Lower leg skin (tissue), 4 donors: Measurements from ENCODE around the gene FBXO31. TPM values are rescaled to one million over a fixed set of nuclear protein-coding genes. Genes with fewer than 3 reads are reported as not detected.
"Not testable (repeated sequence)": the region's sequence is repeated elsewhere in the genome, so short reads cannot be mapped to it uniquely, and the experiment has no call there.

ENCODE experiments used
- DNase-seq, 2 donors: peaks; one replicate each; pipeline ENCODE4 v3.0.0-alpha.2; 2019; ENCODE audit warnings: low spot score in 2 of 2
- H3K4me3 ChIP-seq: fragments of 200-600 bp; sonication (generic); 2 replicates; pipeline ENCODE4 v1.5.1; 2017; ENCODE audit warnings: mild to moderate bottlenecking, low read depth; ENCODE audit not compliant: poor library complexity, severe bottlenecking
- POLR2A ChIP-seq, 2 donors: fragments of 450-650 bp; IDR thresholded peaks; one replicate each; pipeline ENCODE4 v1.6.1; 2016 to 2017; ENCODE audit warnings: antibody characterized with exemption in 2 of 2, mild to moderate bottlenecking in 1 of 2, moderate library complexity in 1 of 2
- WGBS, 2 donors: methylation state at CpG; one replicate each; pipeline ENCODE4 v1.1.5; 2018; 5-methylcytosine and 5-hydroxymethylcytosine counted together
- intact Hi-C: fragments of 100-400 bp; cut with DNase I; formaldehyde crosslinking; loops from one replicate; pipeline ENCODE4 v1.15.0; 2023; ENCODE audit warnings: low total_unique reads
- total RNA-seq, 4 donors: library from RNA; depleted of rRNA; stranded (reverse); fragments of >200 nt; gene quantifications; one replicate each; pipeline ENCODE4 v1.1.0, GENCODE V29; 2016
- TF ChIP-seq, protein P1 (sequence below), 3 donors: fragments of 450-650 bp; IDR thresholded peaks; one replicate each; pipeline ENCODE4 v1.5.1; 2016; ENCODE audit warnings: antibody characterized with exemption in 3 of 3, mild to moderate bottlenecking in 3 of 3, moderate library complexity in 2 of 3

Gene FBXO31
- total RNA-seq, 4 donors from 2014 or later = 64.3 to 127 (median 84.1) TPM

DNA sequence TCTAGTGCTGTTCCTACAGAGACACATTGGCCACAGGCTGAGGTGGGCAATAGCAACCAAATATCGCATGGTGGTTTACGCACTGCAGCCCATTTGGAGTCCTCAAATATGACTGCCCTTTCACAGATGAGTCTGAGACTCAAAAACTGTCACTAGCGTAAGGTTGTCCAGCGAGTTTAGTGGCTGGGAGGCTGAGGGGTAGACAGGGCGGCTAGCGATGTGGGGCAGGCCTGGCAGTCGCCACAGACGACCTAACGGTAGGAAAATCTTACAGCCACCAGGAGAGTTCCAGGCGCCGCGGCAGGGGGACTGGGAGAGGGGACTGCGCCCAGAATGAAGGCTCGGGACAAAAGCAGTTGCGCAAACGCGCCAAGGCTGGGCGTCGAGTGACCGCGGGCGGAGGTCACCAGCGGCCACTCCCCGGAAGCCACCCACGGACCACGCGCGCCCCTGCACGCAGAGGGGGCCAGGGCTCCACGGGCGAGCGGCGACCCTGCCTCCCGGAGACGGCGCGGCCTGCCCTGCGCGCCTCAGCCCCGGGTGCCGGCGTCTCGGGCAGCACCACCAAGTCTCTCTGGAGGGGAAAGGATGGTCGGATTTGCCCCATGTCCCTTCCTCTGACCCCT lies 7.9 kb upstream of the FBXO31 start:
- DNase-seq = peak; percentile 67 to 94
- intact Hi-C loops = no loop called here

DNA sequence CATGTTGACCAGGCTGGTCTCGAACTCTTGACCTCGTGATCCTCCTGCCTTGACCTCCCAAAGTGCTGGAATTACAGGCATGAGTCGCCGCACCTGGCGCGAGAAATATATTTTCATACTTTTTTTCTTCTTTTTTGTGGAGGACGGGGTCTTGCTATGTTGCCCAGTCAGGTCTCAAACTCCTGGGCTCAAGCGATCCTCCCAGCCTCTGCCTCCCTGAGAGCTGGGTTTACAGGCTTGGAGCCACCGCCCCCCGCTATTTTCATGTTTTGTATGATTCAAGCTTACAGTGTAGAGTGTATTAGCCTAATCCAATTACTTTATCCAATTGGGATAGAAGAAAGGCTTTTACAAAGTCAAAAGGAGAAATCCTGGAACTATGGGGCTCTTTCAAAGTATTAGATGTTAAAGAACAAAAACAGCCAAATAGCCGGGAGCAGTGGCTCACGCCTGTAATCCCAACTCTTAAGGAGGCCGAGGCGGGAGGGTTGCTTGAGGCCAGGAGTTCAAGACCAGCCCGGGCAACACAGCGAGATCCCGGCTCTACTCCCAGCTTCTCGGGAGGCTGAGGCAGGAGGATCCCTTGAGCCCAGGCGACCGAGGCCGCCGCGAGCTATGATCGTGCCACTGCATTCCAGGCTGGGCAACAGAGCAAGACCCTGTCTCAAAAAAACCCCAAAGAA lies 7.2 kb upstream of the FBXO31 start:
- TF ChIP-seq, protein P1, sequence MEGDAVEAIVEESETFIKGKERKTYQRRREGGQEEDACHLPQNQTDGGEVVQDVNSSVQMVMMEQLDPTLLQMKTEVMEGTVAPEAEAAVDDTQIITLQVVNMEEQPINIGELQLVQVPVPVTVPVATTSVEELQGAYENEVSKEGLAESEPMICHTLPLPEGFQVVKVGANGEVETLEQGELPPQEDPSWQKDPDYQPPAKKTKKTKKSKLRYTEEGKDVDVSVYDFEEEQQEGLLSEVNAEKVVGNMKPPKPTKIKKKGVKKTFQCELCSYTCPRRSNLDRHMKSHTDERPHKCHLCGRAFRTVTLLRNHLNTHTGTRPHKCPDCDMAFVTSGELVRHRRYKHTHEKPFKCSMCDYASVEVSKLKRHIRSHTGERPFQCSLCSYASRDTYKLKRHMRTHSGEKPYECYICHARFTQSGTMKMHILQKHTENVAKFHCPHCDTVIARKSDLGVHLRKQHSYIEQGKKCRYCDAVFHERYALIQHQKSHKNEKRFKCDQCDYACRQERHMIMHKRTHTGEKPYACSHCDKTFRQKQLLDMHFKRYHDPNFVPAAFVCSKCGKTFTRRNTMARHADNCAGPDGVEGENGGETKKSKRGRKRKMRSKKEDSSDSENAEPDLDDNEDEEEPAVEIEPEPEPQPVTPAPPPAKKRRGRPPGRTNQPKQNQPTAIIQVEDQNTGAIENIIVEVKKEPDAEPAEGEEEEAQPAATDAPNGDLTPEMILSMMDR (IDR thresholded peaks at IDR 0.05) = no peak
- no peak for TF ChIP-seq POLR2A (IDR thresholded peaks at IDR 0.05)
- peak in 1 of 2 donors; percentile 87 for DNase-seq
- no peak overlapping the region for H3K4me3 ChIP-seq
- intact Hi-C loops = no loop called here
- WGBS, 2 donors = 93% methylated on average over 21 to 24 of the region's 24 CpGs

More for the DNA sequence above, 7.9 kb upstream of the FBXO31 start:
- TF ChIP-seq POLR2A (IDR thresholded peaks at IDR 0.05) = no peak
- TF ChIP-seq, protein P1 (IDR thresholded peaks at IDR 0.05) = no peak
- WGBS, 2 donors = 8 to 15% methylated on average over 19 to 28 of the region's 44 CpGs
- peak overlapping the region; percentile 27 for H3K4me3 ChIP-seq

DNA sequence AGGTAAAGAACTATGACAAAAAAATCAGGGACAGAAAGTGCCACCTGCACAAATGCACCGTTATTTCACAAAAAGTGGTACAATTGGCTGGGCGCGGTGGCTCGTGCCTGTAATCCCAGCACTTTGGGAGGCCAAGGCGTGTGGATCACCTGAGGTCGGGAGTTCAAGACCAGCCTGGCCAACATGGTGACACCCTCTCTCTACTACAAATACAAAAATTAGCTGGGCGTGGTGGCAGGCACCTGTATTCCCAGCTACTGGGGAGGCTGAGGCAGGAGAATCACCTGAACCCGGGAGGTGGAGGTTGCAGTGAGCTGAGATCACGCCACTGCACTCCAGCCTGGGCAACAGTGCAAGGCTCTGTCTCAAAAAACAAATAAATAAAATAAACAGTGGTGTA lies 6.3 kb upstream of the FBXO31 start:
- H3K4me3 ChIP-seq, intact Hi-C loops: not testable (repeated sequence)
- WGBS, 2 donors = 92 to 96% methylated on average over 9 of the region's 9 CpGs
- peak in 1 of 2 donors; percentile 50 for DNase-seq

DNA sequence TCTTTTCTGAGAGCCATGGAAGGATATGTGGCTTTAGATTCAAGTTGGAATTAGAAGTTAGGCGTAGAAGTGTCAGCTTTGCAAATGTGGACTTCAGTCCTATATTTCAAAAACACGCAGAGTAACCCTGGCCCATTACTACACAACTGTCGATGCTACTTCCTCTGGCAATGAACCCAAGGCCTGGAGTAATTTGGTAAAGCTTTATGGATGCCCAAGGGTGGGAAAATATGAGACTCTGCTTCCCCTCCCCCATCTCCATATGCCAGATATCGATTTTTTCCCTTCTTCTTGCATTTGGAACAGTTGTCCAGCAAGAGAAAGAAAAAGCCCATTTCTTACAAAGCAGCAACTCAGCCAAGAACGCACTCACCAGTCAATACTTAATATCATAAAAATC lies 5.7 kb upstream of the FBXO31 start:
- DNase-seq = no peak
- TF ChIP-seq, protein P1 (IDR thresholded peaks at IDR 0.05) = no peak
- TF ChIP-seq POLR2A (IDR thresholded peaks at IDR 0.05) = no peak
- 83 to 84% methylated on average over 5 of the region's 5 CpGs for WGBS, 2 donors
- H3K4me3 ChIP-seq = no peak overlapping the region
- intact Hi-C loops = no loop called here

DNA sequence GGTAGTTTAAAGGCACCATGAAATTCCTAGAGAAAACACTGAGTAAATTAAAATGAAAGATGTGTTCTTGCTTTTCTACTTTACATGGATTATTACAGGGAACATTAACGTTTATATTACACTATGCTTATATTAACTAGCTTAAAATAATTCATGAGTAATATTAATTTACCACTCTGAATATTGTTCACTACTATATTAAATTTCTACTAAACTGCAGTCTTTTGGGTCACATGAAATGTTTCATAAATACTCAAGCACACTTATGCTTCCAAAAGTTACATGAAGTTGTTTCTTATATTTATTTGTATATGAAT lies 5.2 kb upstream of the FBXO31 start:
- DNase-seq = no peak
- no peak for TF ChIP-seq POLR2A (IDR thresholded peaks at IDR 0.05)
- TF ChIP-seq, protein P1 (IDR thresholded peaks at IDR 0.05) = no peak
- intact Hi-C loops = no loop called here
- 14 to 18% methylated on average over 1 of the region's 1 CpG for WGBS, 2 donors
- H3K4me3 ChIP-seq = no peak overlapping the region

DNA sequence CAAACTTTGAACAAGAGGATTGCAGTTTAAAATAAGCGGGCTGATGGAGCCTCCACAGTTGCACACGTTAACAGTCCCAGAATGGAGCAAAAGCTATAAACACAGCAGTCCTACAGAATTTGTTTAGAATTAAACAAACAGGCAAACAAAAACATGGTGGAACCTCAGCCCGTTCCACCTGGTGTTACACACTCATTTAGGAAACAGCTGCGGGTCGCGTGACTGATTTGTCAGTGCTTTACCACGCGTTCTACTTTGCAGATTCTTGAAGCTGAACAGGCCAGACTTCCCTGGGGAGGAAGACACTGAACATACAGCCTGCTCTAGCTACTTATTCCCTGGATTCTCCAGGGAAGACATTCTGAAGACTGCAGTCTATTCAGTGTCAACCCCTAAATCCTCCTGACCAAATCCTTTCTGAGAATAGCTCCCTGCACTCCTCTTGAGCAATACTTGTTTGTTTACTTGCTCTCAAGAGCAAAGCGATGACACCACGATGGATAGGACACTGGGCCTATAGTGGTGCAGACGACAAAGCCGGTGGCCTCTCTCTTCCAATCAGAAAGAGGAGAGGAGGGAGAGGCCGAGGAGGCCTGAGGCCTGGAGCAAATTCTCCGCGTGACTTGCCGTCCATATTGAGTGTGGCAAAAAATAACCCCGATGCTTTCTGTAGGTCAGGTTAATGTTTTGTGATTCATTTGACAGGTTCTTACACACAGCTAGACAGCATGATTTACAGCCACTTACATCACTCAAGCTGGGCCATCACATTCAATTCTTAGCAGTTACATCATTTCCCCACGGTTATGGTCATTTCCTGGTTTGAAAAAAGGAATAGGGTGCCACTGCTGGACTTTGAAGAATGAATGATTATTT lies 4.6 kb upstream of the FBXO31 start:
- peak in 1 of 2 donors; percentile 29 for TF ChIP-seq POLR2A (IDR thresholded peaks at IDR 0.05)
- TF ChIP-seq, protein P1 (IDR thresholded peaks at IDR 0.05) = no peak
- no peak overlapping the region for H3K4me3 ChIP-seq
- 8% methylated on average over 18 of the region's 18 CpGs for WGBS, 2 donors
- intact Hi-C loops = no loop called here
- DNase-seq = peak; percentile 97 to 98

DNA sequence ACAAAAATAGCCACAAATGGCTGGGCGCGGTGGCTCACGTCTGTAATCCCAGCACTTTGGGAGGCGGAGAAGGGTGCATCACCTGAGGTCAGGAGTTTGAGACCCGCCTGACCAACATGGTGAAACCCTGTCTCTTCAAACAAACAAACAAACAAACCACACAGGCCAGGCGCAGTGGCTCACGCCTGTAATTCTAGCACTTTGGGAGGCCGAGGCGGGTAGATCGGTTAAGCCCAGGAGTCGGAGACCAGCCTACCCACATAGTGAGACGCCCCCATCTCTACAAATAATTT lies 1.2 kb upstream of the FBXO31 start:
- WGBS, 2 donors = 79 to 85% methylated on average over 12 of the region's 12 CpGs
- intact Hi-C loops, DNase-seq, H3K4me3 ChIP-seq: not testable (repeated sequence)
